HEK293 (cell line): ENCODE results near the gene SLC38A3.
A peak's percentile ranks its signal among the peaks of the same experiment; 100 is the strongest.

ENCODE experiments used
- CTCF ChIA-PET: fragments of 350-600 bp; formaldehyde crosslinking; extraction: SDS; loops from one replicate; lab custom pipeline; 2021; ENCODE audit warnings: antibody characterized with exemption; lab: Yijun Ruan, JAX
- POLR2A ChIA-PET: fragments of 300-600 bp; formaldehyde crosslinking; extraction: SDS; loops from one replicate; lab custom pipeline; 2020; ENCODE audit warnings: antibody characterized with exemption, inconsistent platforms; lab: Yijun Ruan, JAX
- H3K27ac ChIP-seq: fragments of 200-500 bp; sonication (Bioruptor generic); 2 replicates; pipeline ENCODE4 v1.5.1; 2014; ENCODE audit warnings: low read depth, low read length, control low read depth, inconsistent platforms; ENCODE audit errors: extremely low read depth
- H3K36me3 ChIP-seq, 2 experiments: fragments of 200-500 bp in 1 of 2; sonication (Bioruptor generic) in 1 of 2; 1 replicate in 1 of 2; 2 replicates in 1 of 2; pipeline ENCODE4 v1.5.1; 2014 to 2017; ENCODE audit warnings: inconsistent platforms in 2 of 2, low read length in 2 of 2; ENCODE audit not compliant: control insufficient read depth in 2 of 2, insufficient read depth in 1 of 2
- H3K4me1 ChIP-seq: fragments of 200-500 bp; sonication (Bioruptor generic); 2 replicates; pipeline ENCODE4 v1.5.1; 2014; ENCODE audit warnings: mild to moderate bottlenecking, low read length, inconsistent platforms; ENCODE audit not compliant: control insufficient read depth, insufficient read depth
- H3K4me3 ChIP-seq: 2 replicates; pipeline ENCODE4 v1.5.1; 2011; ENCODE audit warnings: low read depth, mild to moderate bottlenecking, control low read depth, low read length, moderate library complexity
- H3K9me3 ChIP-seq: fragments of 200-500 bp; sonication (Bioruptor generic); 2 replicates; pipeline ENCODE4 v1.5.1; 2014; ENCODE audit warnings: low read depth, low read length, inconsistent platforms; ENCODE audit not compliant: control insufficient read depth, insufficient read depth
- EGR2 ChIP-seq: fragments of 450-650 bp; formaldehyde crosslinking; IDR thresholded peaks from 2 replicates; pipeline ENCODE4 v1.5.1; 2016; ENCODE audit warnings: low read depth, missing biosample characterization, missing genetic modification characterization
- GLI2 ChIP-seq: fragments of 450-650 bp; formaldehyde crosslinking; IDR thresholded peaks from 2 replicates; pipeline ENCODE4; 2017; ENCODE audit warnings: missing biosample characterization, missing genetic modification characterization, low read depth, borderline replicate concordance
- GLI4 ChIP-seq: fragments of 450-650 bp; formaldehyde crosslinking; IDR thresholded peaks from 2 replicates; pipeline ENCODE4 v1.5.1; 2016; ENCODE audit warnings: missing biosample characterization, missing genetic modification characterization
- HIC1 ChIP-seq: fragments of 450-650 bp; formaldehyde crosslinking; IDR thresholded peaks from 2 replicates; pipeline ENCODE4 v1.5.1; 2016; ENCODE audit warnings: missing biosample characterization, missing genetic modification characterization
- OVOL3 ChIP-seq: fragments of 450-650 bp; formaldehyde crosslinking; IDR thresholded peaks from 2 replicates; pipeline ENCODE4 v1.5.1; 2016; ENCODE audit warnings: missing biosample characterization, missing genetic modification characterization
- RBAK ChIP-seq: fragments of 450-650 bp; formaldehyde crosslinking; IDR thresholded peaks from 2 replicates; pipeline ENCODE4 v1.5.1; 2016; ENCODE audit warnings: missing biosample characterization, missing genetic modification characterization
- REST ChIP-seq: fragments of 450-650 bp; formaldehyde crosslinking; IDR thresholded peaks from 2 replicates; pipeline ENCODE4 v1.5.1; 2016; ENCODE audit warnings: missing biosample characterization, missing genetic modification characterization
- SCRT1 ChIP-seq: fragments of 450-650 bp; formaldehyde crosslinking; IDR thresholded peaks from 2 replicates; pipeline ENCODE4 v1.5.1; 2016; ENCODE audit warnings: missing biosample characterization, missing genetic modification characterization, borderline replicate concordance
- SCRT2 ChIP-seq: fragments of 450-650 bp; formaldehyde crosslinking; IDR thresholded peaks from 2 replicates; pipeline ENCODE4 v1.5.1; 2016; ENCODE audit warnings: missing biosample characterization, missing genetic modification characterization
- ZBTB17 ChIP-seq: fragments of 450-650 bp; formaldehyde crosslinking; IDR thresholded peaks from 2 replicates; pipeline ENCODE4 v1.5.1; 2016; ENCODE audit warnings: missing biosample characterization, missing genetic modification characterization
- ZBTB49 ChIP-seq: fragments of 450-650 bp; formaldehyde crosslinking; IDR thresholded peaks from 2 replicates; pipeline ENCODE4 v1.5.1; 2016; ENCODE audit warnings: missing biosample characterization, missing genetic modification characterization, low read depth
- ZEB2 ChIP-seq: fragments of 450-650 bp; formaldehyde crosslinking; IDR thresholded peaks from 2 replicates; pipeline ENCODE4 v1.5.1; 2016; ENCODE audit warnings: missing biosample characterization, missing genetic modification characterization
- ZFHX2 ChIP-seq: fragments of 450-650 bp; formaldehyde crosslinking; conservative IDR thresholded peaks from 2 replicates; pipeline ENCODE4 v1.5.1; 2016; ENCODE audit warnings: missing biosample characterization, missing genetic modification characterization
- ZNF211 ChIP-seq: fragments of 450-650 bp; formaldehyde crosslinking; IDR thresholded peaks from 2 replicates; pipeline ENCODE4 v1.5.1; 2016; ENCODE audit warnings: low read depth, missing biosample characterization, missing genetic modification characterization
- ZNF23 ChIP-seq: fragments of 450-650 bp; formaldehyde crosslinking; IDR thresholded peaks from 2 replicates; pipeline ENCODE4 v1.5.1; 2016; ENCODE audit warnings: missing biosample characterization, missing genetic modification characterization, borderline replicate concordance
- ZNF280D ChIP-seq: fragments of 450-650 bp; formaldehyde crosslinking; IDR thresholded peaks from 2 replicates; pipeline ENCODE4 v1.5.1; 2016; ENCODE audit warnings: missing biosample characterization, missing genetic modification characterization
- ZNF404 ChIP-seq: fragments of 450-650 bp; formaldehyde crosslinking; IDR thresholded peaks from 2 replicates; pipeline ENCODE4 v1.5.1; 2017; ENCODE audit warnings: missing biosample characterization, missing genetic modification characterization
- ZNF654 ChIP-seq: fragments of 450-650 bp; formaldehyde crosslinking; IDR thresholded peaks from 2 replicates; pipeline ENCODE4 v1.5.1; 2016; ENCODE audit warnings: low read depth, missing biosample characterization, missing genetic modification characterization
- ZSCAN4 ChIP-seq: fragments of 450-650 bp; formaldehyde crosslinking; IDR thresholded peaks from 2 replicates; pipeline ENCODE4 v1.5.1; 2017; ENCODE audit warnings: missing biosample characterization, missing genetic modification characterization

The SLC38A3 gene

GRCh38 chr3:50172626-50173220, 32.3 kb upstream of the SLC38A3 start (continued):
- TF ChIP-seq HIC1 (tag by site-specific recombination) = no peak

GRCh38 chr3:50173685-50174516, 31.2 kb upstream of the SLC38A3 start:
- POLR2A ChIA-PET = no interaction called here
- CTCF ChIA-PET = interaction anchor here (0.8 kb wide), 1 partner anchor 15 kb away, joined by 5 read pairs; no protein-coding TSS in a partner anchor
- Histone ChIP-seq H3K36me3 (peaks cover 0 to 40% of the 10 kb centered on the region in 2 experiments; a peak in 1 of 3 replicates), H3K4me1 (no peaks in the 10 kb centered on the region)
- TF ChIP-seq ZFHX2 (tag by site-specific recombination) = peak; percentile 33; the same call in 1 of the 2 replicates
- no peak for TF ChIP-seq ZNF280D
- TF ChIP-seq ZNF654 (tag by site-specific recombination) = no peak
- no peak for TF ChIP-seq ZNF211 (tag by site-specific recombination)
- TF ChIP-seq REST = no peak
- no peak for TF ChIP-seq ZNF23 (tag by site-specific recombination)
- TF ChIP-seq GLI2 (tag by site-specific recombination) = no peak
- peak; percentile 96 for TF ChIP-seq SCRT2 (tag by site-specific recombination)
- no peak for TF ChIP-seq RBAK (tag by site-specific recombination)
- no peak for TF ChIP-seq ZBTB49 (tag by site-specific recombination)
- TF ChIP-seq GLI4 (tag by site-specific recombination) = no peak
- no peak for TF ChIP-seq ZNF404 (tag by site-specific recombination)
- peak; percentile 97 for TF ChIP-seq SCRT1 (tag by site-specific recombination)
- 0 out of 2 replicates have a peak, but pooled peaks have one; percentile 13 for TF ChIP-seq ZEB2
- TF ChIP-seq ZBTB17 = no peak
- no peak for TF ChIP-seq EGR2 (tag by site-specific recombination)
- TF ChIP-seq ZSCAN4 (tag by site-specific recombination) = no peak
- no peak for TF ChIP-seq OVOL3 (tag by site-specific recombination)
- TF ChIP-seq, all 188 proteins: peak for 4
- Histone ChIP-seq H3K9me3 (no peaks in the 10 kb centered on the region), H3K4me3 (no peak overlapping the region), H3K27ac (no peak overlapping the region)
